ENCODE data around the gene EMC7.
A peak's percentile ranks its signal among the peaks of the same experiment; 100 is the strongest.

The EMC7 gene

DNA sequence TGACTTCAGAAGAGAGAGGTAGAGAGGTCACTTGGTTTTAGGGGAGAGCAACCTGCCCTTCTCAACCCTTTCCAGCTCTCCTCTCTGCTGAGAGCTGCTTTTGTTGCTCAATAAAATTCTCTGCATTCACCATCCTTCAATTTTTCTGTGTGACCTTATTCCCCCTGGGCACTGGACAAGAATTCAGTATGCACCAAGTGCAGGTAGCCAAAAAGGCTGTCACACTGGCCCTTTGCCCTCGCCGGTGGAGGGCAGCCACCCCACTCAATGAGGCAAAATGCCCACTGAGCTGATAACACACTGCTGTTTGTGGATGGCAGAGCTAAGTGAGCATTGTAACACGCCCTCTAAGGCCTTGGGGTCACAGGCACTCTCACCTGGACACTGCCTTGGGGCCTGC lies 13.1 kb upstream of the EMC7 start:
- DNase-seq (ENCODE audit: extremely low spot score), result no peak

DNA sequence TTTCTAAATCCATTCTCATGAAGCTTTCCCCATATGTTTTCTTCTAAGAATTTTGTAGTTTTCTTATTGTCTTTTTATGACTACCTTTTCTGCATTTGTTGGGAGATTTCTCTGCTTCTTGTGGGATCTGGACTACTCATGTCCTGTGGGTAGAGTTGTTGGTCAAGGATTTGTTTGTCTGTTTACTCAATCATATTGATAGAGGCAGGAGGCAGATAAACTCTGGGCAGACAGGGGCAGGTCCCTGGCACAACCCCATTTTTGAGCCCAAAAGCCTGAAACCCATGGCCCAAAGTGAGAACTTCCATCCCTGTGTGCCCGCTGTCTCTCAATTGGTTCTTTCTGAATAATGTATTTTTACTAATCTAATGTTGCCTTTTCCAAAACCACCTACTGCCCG lies 12.6 kb upstream of the EMC7 start:
- CTCF ChIA-PET, result no interaction called here

More for the DNA sequence above, 13.1 kb upstream of the EMC7 start:
- ChIA-PET POLR2A (no interaction called here), CTCF (no interaction called here)
- TF ChIP-seq CTBP1 (IDR thresholded peaks at IDR 0.05; ENCODE audit: borderline replicate concordance), result no peak
- TF ChIP-seq, protein P1, sequence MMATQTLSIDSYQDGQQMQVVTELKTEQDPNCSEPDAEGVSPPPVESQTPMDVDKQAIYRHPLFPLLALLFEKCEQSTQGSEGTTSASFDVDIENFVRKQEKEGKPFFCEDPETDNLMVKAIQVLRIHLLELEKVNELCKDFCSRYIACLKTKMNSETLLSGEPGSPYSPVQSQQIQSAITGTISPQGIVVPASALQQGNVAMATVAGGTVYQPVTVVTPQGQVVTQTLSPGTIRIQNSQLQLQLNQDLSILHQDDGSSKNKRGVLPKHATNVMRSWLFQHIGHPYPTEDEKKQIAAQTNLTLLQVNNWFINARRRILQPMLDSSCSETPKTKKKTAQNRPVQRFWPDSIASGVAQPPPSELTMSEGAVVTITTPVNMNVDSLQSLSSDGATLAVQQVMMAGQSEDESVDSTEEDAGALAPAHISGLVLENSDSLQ (IDR thresholded peaks at IDR 0.05), result no peak
- no peak for TF ChIP-seq ELF4 (IDR thresholded peaks at IDR 0.05)
- TF ChIP-seq ARNT (IDR thresholded peaks at IDR 0.05), result no peak
- TF ChIP-seq FOXK2 (IDR thresholded peaks at IDR 0.05), result no peak

DNA sequence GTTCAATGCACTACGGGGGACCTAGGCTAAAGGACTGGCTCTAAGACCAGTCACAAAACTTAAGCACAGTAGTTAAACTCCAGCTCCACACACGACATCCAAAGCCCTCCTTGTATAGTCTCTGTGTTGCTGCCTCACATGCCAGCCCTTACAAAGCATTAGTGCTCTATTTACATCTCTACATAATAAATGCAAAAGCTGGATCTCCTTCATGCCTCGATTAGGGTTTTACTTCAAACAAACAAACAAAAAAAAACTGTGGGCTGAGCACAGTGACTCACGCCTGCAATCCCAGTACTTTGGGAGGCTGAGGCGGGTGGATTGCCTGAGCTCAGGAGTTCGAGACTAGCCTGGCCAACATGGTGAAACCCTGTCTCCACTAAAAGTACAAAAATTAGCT lies 9.8 kb upstream of the EMC7 start:
- TF ChIP-seq SUZ12 (IDR thresholded peaks at IDR 0.05) (no peak), BHLHE40 (IDR thresholded peaks at IDR 0.05; ENCODE audit: borderline replicate concordance) (no peak), ELF4 (IDR thresholded peaks at IDR 0.05) (no peak), ZNF384 (IDR thresholded peaks at IDR 0.05) (no peak), HDGF (IDR thresholded peaks at IDR 0.05; ENCODE audit: borderline replicate concordance) (no peak), L3MBTL2 (conservative IDR thresholded peaks at IDR 0.05) (no peak), FOXA1 (IDR thresholded peaks at IDR 0.05) (no peak), SP1 (IDR thresholded peaks at IDR 0.05) (no peak), LEF1 (IDR thresholded peaks at IDR 0.05; ENCODE audit: borderline replicate concordance) (no peak), FOXM1 (IDR thresholded peaks at IDR 0.05; ENCODE audit: borderline replicate concordance) (no peak), TARDBP (IDR thresholded peaks at IDR 0.05) (no peak), FOXK2 (IDR thresholded peaks at IDR 0.05) (no peak), NFRKB (IDR thresholded peaks at IDR 0.05) (no peak), CTBP1 (IDR thresholded peaks at IDR 0.05; ENCODE audit: borderline replicate concordance) (no peak), ARNT (IDR thresholded peaks at IDR 0.05) (no peak)
- TF ChIP-seq, protein P1 (IDR thresholded peaks at IDR 0.05), result no peak
- ChIA-PET CTCF (interaction anchor here (0.7 to 2.8 kb wide), 4 partner anchors 9 to 476 kb away, joined by 4 to 13 read pairs (median 6); partner anchors contain the start of gene KATNBL1), POLR2A (no interaction called here)
- no peak for DNase-seq (ENCODE audit: extremely low spot score)

More for the DNA sequence above, 12.6 kb upstream of the EMC7 start:
- DNase-seq (ENCODE audit: extremely low spot score), result no peak
- POLR2A ChIA-PET, result no interaction called here
- TF ChIP-seq L3MBTL2 (conservative IDR thresholded peaks at IDR 0.05) (no peak), LEF1 (IDR thresholded peaks at IDR 0.05; ENCODE audit: borderline replicate concordance) (no peak), FOXK2 (IDR thresholded peaks at IDR 0.05) (no peak), ELF4 (IDR thresholded peaks at IDR 0.05) (no peak)

DNA sequence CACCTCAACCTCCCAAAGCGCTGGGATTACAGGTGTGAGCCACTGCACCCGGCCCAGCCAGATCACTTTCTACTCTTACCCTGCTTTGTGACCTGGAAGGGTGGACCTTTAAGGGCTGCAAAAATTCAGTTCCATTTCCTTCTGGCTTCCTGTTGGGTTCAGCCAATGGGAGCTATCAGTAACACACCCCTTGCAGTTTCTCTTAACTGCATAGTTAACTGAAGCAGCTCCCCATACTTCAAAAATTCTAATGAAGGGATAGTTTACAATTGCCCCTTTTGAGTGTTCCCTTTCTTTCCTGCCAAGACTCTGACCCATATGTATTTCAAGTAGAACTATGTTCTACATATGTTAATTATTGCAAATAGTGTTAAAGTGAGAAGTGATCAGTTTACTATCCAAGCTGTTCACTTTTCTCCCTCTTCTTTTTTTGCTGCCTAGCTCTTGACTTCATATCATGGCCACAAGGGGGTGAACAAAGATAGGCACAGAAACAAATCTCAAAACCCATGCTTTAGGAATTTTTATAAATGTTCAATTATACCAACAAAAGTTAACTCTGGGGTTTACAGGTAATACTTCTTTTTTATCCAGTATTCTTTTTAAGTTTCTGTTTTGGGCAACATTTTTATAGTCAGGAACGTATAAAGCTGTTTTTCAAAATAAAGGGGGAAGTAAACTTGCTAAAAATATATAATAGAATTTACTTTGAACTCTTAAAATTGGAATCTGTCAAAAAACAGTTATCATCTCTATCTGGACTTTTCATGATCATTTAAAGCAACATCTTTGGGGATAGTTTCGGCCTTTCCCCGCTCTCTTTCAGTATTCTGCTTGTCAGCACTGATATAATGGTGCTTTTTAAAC lies 8.4 kb upstream of the EMC7 start:
- DNase-seq (ENCODE audit: extremely low spot score), result peak; percentile 11
- TF ChIP-seq LEF1 (IDR thresholded peaks at IDR 0.05; ENCODE audit: borderline replicate concordance) (no peak), TARDBP (IDR thresholded peaks at IDR 0.05) (no peak), CTBP1 (IDR thresholded peaks at IDR 0.05; ENCODE audit: borderline replicate concordance) (no peak)
- ChIA-PET POLR2A (interaction anchor here (1.9 kb wide), 1 partner anchor 99 kb away, joined by 10 read pairs; the partner anchor contains the start of gene KATNBL1), CTCF (interaction anchor here (0.5 to 2.8 kb wide), 11 partner anchors 9 to 1122 kb away, joined by 3 to 13 read pairs (median 3); partner anchors contain the start of gene KATNBL1)

DNA sequence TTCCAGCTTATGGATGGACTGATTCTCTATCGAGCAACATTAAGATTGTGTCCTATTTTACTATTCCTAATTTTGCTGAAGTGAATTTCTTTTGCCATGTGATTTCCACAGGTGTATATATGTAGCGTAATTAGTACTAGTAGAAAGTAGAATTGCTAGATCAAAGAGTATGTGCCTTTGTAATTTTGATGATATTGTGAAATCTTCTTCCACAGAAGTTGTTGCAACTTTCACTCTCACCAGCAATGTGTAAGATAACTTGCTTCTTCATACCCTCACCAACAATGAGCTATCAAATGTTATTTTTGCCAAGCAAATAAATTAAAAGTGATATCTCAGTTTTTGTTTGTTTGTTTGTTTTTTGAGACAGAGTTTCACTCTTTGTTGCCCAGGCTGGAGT lies 5.7 kb upstream of the EMC7 start:
- DNase-seq (ENCODE audit: extremely low spot score), result no peak
- POLR2A ChIA-PET, result no interaction called here
- CTCF ChIA-PET, result no interaction called here

DNA sequence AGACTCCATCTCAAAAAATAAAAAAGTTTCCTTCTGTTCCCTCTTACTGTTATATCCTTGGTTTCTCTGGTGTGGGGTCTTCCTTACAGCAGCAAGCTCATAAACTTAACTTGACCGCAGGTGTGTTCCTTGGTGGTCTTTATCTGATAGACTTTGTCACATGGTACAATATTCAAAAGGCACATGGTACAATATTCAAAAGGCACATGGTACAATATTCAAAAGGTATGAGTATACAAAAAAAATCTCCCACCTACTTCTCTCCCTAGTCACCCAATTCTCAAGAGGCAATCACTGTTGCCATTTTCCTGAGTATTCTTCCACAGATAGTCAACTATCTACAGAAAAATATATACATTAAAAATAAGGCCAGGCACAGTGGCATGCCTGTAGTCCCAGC lies 4.8 kb upstream of the EMC7 start:
- ChIA-PET POLR2A (interaction anchor here (0.6 kb wide), 1 partner anchor 224 kb away, joined by 3 read pairs; no protein-coding TSS in a partner anchor), CTCF (no interaction called here)
- DNase-seq (ENCODE audit: extremely low spot score), result no peak
- no peak for TF ChIP-seq FOXM1 (IDR thresholded peaks at IDR 0.05; ENCODE audit: borderline replicate concordance)
- no peak for TF ChIP-seq FOXA1 (IDR thresholded peaks at IDR 0.05)
- no peak for TF ChIP-seq TARDBP (IDR thresholded peaks at IDR 0.05)
- TF ChIP-seq L3MBTL2 (conservative IDR thresholded peaks at IDR 0.05), result no peak
- TF ChIP-seq SUZ12 (IDR thresholded peaks at IDR 0.05), result no peak
- TF ChIP-seq ARNT (IDR thresholded peaks at IDR 0.05), result no peak
- TF ChIP-seq, protein P1 (IDR thresholded peaks at IDR 0.05), result no peak
- TF ChIP-seq ZNF384 (IDR thresholded peaks at IDR 0.05), result no peak
- TF ChIP-seq HDGF (IDR thresholded peaks at IDR 0.05; ENCODE audit: borderline replicate concordance), result no peak
- no peak for TF ChIP-seq LEF1 (IDR thresholded peaks at IDR 0.05; ENCODE audit: borderline replicate concordance)
- no peak for TF ChIP-seq FOXK2 (IDR thresholded peaks at IDR 0.05)
- TF ChIP-seq ELF4 (IDR thresholded peaks at IDR 0.05), result no peak
- TF ChIP-seq BHLHE40 (IDR thresholded peaks at IDR 0.05; ENCODE audit: borderline replicate concordance), result no peak

More for the DNA sequence above, 5.7 kb upstream of the EMC7 start:
- TF ChIP-seq SUZ12 (IDR thresholded peaks at IDR 0.05) (no peak), ARNT (IDR thresholded peaks at IDR 0.05) (no peak), HDGF (IDR thresholded peaks at IDR 0.05; ENCODE audit: borderline replicate concordance) (no peak), FOXM1 (IDR thresholded peaks at IDR 0.05; ENCODE audit: borderline replicate concordance) (no peak), L3MBTL2 (conservative IDR thresholded peaks at IDR 0.05) (no peak), TARDBP (IDR thresholded peaks at IDR 0.05) (no peak), NFRKB (IDR thresholded peaks at IDR 0.05) (no peak), LEF1 (IDR thresholded peaks at IDR 0.05; ENCODE audit: borderline replicate concordance) (no peak), CTBP1 (IDR thresholded peaks at IDR 0.05; ENCODE audit: borderline replicate concordance) (no peak), BHLHE40 (IDR thresholded peaks at IDR 0.05; ENCODE audit: borderline replicate concordance) (no peak), ZNF384 (IDR thresholded peaks at IDR 0.05) (no peak), ELF4 (IDR thresholded peaks at IDR 0.05) (no peak), SP1 (IDR thresholded peaks at IDR 0.05) (no peak), FOXA1 (IDR thresholded peaks at IDR 0.05) (no peak), FOXK2 (IDR thresholded peaks at IDR 0.05) (no peak)
- TF ChIP-seq, protein P1 (IDR thresholded peaks at IDR 0.05), result no peak
